HG02970 (cell line): ENCODE data around the gene SLC25A18.
A peak's percentile ranks its signal among the peaks of the same experiment; 100 is the strongest.
"Not testable (repeated sequence)": the region's sequence is repeated elsewhere in the genome, so short reads cannot be mapped to it uniquely, and the experiment has no call there.

ENCODE experiments used
- ATAC-seq: cut with Tn5 transposase; IDR thresholded peaks from one replicate; pipeline ENCODE4 v1.9.1; 2021; ENCODE audit warnings: mild to moderate bottlenecking, moderate library complexity, moderate number of reproducible peaks; ENCODE audit not compliant: unreplicated experiment, low FRiP score

SLC25A18 gene

GRCh38 chr22:17603668-17604067 lies 40.4 kb downstream of the SLC25A18 start:
- ATAC-seq: no peak

- ATAC-seq: no peak
These were observed 43.2 kb downstream of the SLC25A18 start for GRCh38 chr22:17606496-17606895.

GRCh38 chr22:17607891-17608521 lies 44.7 kb downstream of the SLC25A18 start:
- no peak for ATAC-seq

GRCh38 chr22:17612057-17612456 lies 48.8 kb downstream of the SLC25A18 start:
- no peak for ATAC-seq

- no peak for ATAC-seq
These were observed 50.0 kb downstream of the SLC25A18 start for GRCh38 chr22:17613280-17613679.

GRCh38 chr22:17627961-17628405 lies 64.7 kb downstream of the SLC25A18 start:
- no peak for ATAC-seq

GRCh38 chr22:17628406-17629172 lies 65.3 kb downstream of the SLC25A18 start, which contains the start of gene ATP6V1E1:
Gene ATP6V1E1, minus strand, starts transcription at chr22:17628749. Its CDS starts 114 bp downstream, at chr22:17628635.
- ATAC-seq: peak; percentile 97

- ATAC-seq: peak; percentile 2
These were observed 65.8 kb downstream of the SLC25A18 start for GRCh38 chr22:17629173-17629489.

- no peak for ATAC-seq
These were observed 66.3 kb downstream of the SLC25A18 start for GRCh38 chr22:17629641-17630040.

GRCh38 chr22:17631076-17631565 lies 67.8 kb downstream of the SLC25A18 start:
- ATAC-seq: no peak

GRCh38 chr22:17633217-17633997 lies 70.1 kb downstream of the SLC25A18 start:
- ATAC-seq: no peak

- ATAC-seq: no peak
These were observed 70.7 kb downstream of the SLC25A18 start for GRCh38 chr22:17633998-17634323.

GRCh38 chr22:17634696-17635095 lies 71.4 kb downstream of the SLC25A18 start:
- no peak for ATAC-seq

GRCh38 chr22:17636850-17637249 lies 73.6 kb downstream of the SLC25A18 start:
- ATAC-seq: not testable (repeated sequence)

- no peak for ATAC-seq
These were observed 74.3 kb downstream of the SLC25A18 start for GRCh38 chr22:17637490-17638181.

GRCh38 chr22:17638182-17638431 lies 74.8 kb downstream of the SLC25A18 start:
- peak; percentile 1 for ATAC-seq

- ATAC-seq: peak; percentile 91
These were observed 75.3 kb downstream of the SLC25A18 start, which contains the start of gene BCL2L13 for GRCh38 chr22:17638432-17639246. Gene BCL2L13, plus strand, starts transcription at chr22:17638757. Its CDS starts 16,955 bp downstream, at chr22:17655712.

- no peak for ATAC-seq
These were observed 76.0 kb downstream of the SLC25A18 start for GRCh38 chr22:17639247-17639741.
